Immature natural killer cell (primary cell): ENCODE measurements around the gene SOX9. TPM values are rescaled to one million over a fixed set of nuclear protein-coding genes. Genes with fewer than 3 reads are reported as not detected.
A peak's percentile ranks its signal among the peaks of the same experiment; 100 is the strongest.

Experiments used
- DNase-seq, 3 donors: peaks; one replicate each; pipeline ENCODE4 v3.0.0; 2022; ENCODE audit warnings: mixed read lengths in 1 of 3
- H3K27ac Mint-ChIP-seq, 6 donors: one replicate each; pipeline ENCODE4 v1.8.0; 2020; ENCODE audit warnings: mixed read lengths in 6 of 6, mild to moderate bottlenecking in 5 of 6, inconsistent platforms in 4 of 6, moderate library complexity in 3 of 6
- H3K27me3 Mint-ChIP-seq, 3 donors: one replicate each; pipeline ENCODE4 v1.8.0; 2020 to 2021; ENCODE audit warnings: low read depth in 3 of 3, mild to moderate bottlenecking in 3 of 3, mixed read lengths in 3 of 3, moderate library complexity in 3 of 3, inconsistent platforms in 1 of 3
- H3K36me3 Mint-ChIP-seq, 3 donors: one replicate each; pipeline ENCODE4 v1.8.0; 2020; ENCODE audit warnings: mixed read lengths in 3 of 3, inconsistent platforms in 2 of 3, mild to moderate bottlenecking in 2 of 3
- H3K4me1 Mint-ChIP-seq, 2 donors: one replicate each; pipeline ENCODE4 v1.8.0; 2020; ENCODE audit warnings: inconsistent platforms in 2 of 2, mild to moderate bottlenecking in 2 of 2, mixed read lengths in 2 of 2, moderate library complexity in 1 of 2
- H3K4me3 Mint-ChIP-seq, 5 donors: one replicate each; pipeline ENCODE4 v1.8.0; 2020; ENCODE audit warnings: mild to moderate bottlenecking in 5 of 5, mixed read lengths in 5 of 5, inconsistent platforms in 3 of 5, moderate library complexity in 3 of 5
- H3K9me3 Mint-ChIP-seq, 6 donors: one replicate each; pipeline ENCODE4 v1.8.0; 2020; ENCODE audit warnings: mild to moderate bottlenecking in 6 of 6, mixed read lengths in 6 of 6, inconsistent platforms in 4 of 6, moderate library complexity in 3 of 6
- polyA plus RNA-seq, 3 donors: library from polyadenylated mRNA; unstranded; fragments of 300-500 nt; fragmentation: Illumina TruSeq; gene quantifications; one replicate each; pipeline ENCODE4 v1.2.3, GENCODE V29; 2021

Gene SOX9
- polyA plus RNA-seq, 3 donors from 2014 or later, result not detected

- peaks cover 0 to under 1% of the 10 kb centered on the region in 2 donors for H3K4me1 Mint-ChIP-seq
- H3K27me3 Mint-ChIP-seq, result peaks cover 14 to 39% (median 16%) of the 10 kb centered on the region in 3 donors
- no peaks in the 10 kb centered on the region for H3K36me3 Mint-ChIP-seq
Observed at GRCh38 chr17:72116661-72117521, 3.9 kb upstream of the SOX9 start.

GRCh38 chr17:72117535-72118334 lies 3.1 kb upstream of the SOX9 start:
- Mint-ChIP-seq H3K36me3 (no peaks in the 10 kb centered on the region), H3K4me3 (no peak overlapping the region), H3K27ac (no peak overlapping the region), H3K9me3 (peaks cover 0 to 13% (median 0%) of the 10 kb centered on the region in 6 donors), H3K27me3 (peaks cover 14 to 39% (median 17%) of the 10 kb centered on the region in 3 donors), H3K4me1 (peaks cover 0 to 1% of the 10 kb centered on the region in 2 donors)
- no peak for DNase-seq

More at GRCh38 chr17:72116661-72117521, 3.9 kb upstream of the SOX9 start:
- Mint-ChIP-seq H3K27ac (no peak overlapping the region), H3K4me3 (no peak overlapping the region), H3K9me3 (peaks cover 0 to 13% (median 0%) of the 10 kb centered on the region in 6 donors)
- no peak for DNase-seq

GRCh38 chr17:72118335-72119076 lies 2.3 kb upstream of the SOX9 start:
- Mint-ChIP-seq H3K27ac (no peak overlapping the region), H3K36me3 (no peaks in the 10 kb centered on the region), H3K4me3 (no peak overlapping the region), H3K9me3 (peaks cover 0 to 18% (median 1%) of the 10 kb centered on the region in 6 donors), H3K27me3 (peaks cover 18 to 43% (median 20%) of the 10 kb centered on the region in 3 donors), H3K4me1 (peaks cover 0 to 1% of the 10 kb centered on the region in 2 donors)
- DNase-seq, result peak in 1 of 3 donors; percentile 2

GRCh38 chr17:72119077-72119872 lies 1.5 kb upstream of the SOX9 start:
- Mint-ChIP-seq H3K27ac (no peak overlapping the region), H3K9me3 (peaks cover 0 to 22% (median 3%) of the 10 kb centered on the region in 6 donors), H3K27me3 (peaks cover 21 to 42% (median 23%) of the 10 kb centered on the region in 3 donors), H3K4me1 (peaks cover 0 to 1% of the 10 kb centered on the region in 2 donors), H3K36me3 (peaks cover 0 to 3% (median 0%) of the 10 kb centered on the region in 3 donors), H3K4me3 (no peak overlapping the region)
- no peak for DNase-seq

GRCh38 chr17:72119873-72120641 lies 763 bp upstream of the SOX9 start:
- Mint-ChIP-seq H3K4me3 (no peak overlapping the region), H3K36me3 (peaks cover 0 to 5% (median 0%) of the 10 kb centered on the region in 3 donors), H3K4me1 (peaks cover 0 to 1% of the 10 kb centered on the region in 2 donors), H3K9me3 (peaks cover 0 to 25% (median 4%) of the 10 kb centered on the region in 6 donors), H3K27ac (no peak overlapping the region), H3K27me3 (peaks cover 26 to 42% (median 27%) of the 10 kb centered on the region in 3 donors)
- no peak for DNase-seq

GRCh38 chr17:72121164-72122009 lies 567 bp downstream of the SOX9 start:
- Mint-ChIP-seq H3K9me3 (peaks cover 0 to 23% (median 4%) of the 10 kb centered on the region in 6 donors), H3K4me3 (no peak overlapping the region), H3K27ac (no peak overlapping the region), H3K27me3 (peaks cover 23 to 36% (median 29%) of the 10 kb centered on the region in 3 donors), H3K4me1 (peaks cover 0 to 1% of the 10 kb centered on the region in 2 donors), H3K36me3 (peaks cover 0 to 5% (median 0%) of the 10 kb centered on the region in 3 donors)
- DNase-seq, result no peak

GRCh38 chr17:72122010-72122764 lies 1.4 kb downstream of the SOX9 start:
- DNase-seq, result no peak
- Mint-ChIP-seq H3K27me3 (peaks cover 22 to 33% (median 29%) of the 10 kb centered on the region in 3 donors), H3K9me3 (peaks cover 0 to 21% (median 4%) of the 10 kb centered on the region in 6 donors), H3K4me3 (no peak overlapping the region), H3K27ac (no peak overlapping the region), H3K36me3 (peaks cover 0 to 5% (median 0%) of the 10 kb centered on the region in 3 donors), H3K4me1 (peaks cover 0 to 1% of the 10 kb centered on the region in 2 donors)

GRCh38 chr17:72122765-72123529 lies 2.1 kb downstream of the SOX9 start:
- H3K36me3 Mint-ChIP-seq, result peaks cover 0 to 5% (median 0%) of the 10 kb centered on the region in 3 donors
- peaks cover 0 to 21% (median 5%) of the 10 kb centered on the region in 6 donors for H3K9me3 Mint-ChIP-seq
- no peak overlapping the region for H3K27ac Mint-ChIP-seq
- DNase-seq, result no peak
- peak overlapping the region in 1 of 5 donors; percentile 25 for H3K4me3 Mint-ChIP-seq
- peaks cover 0 to 1% of the 10 kb centered on the region in 2 donors for H3K4me1 Mint-ChIP-seq
- peaks cover 21 to 34% (median 32%) of the 10 kb centered on the region in 3 donors for H3K27me3 Mint-ChIP-seq

- Mint-ChIP-seq H3K27ac (no peak overlapping the region), H3K36me3 (peaks cover 0 to 5% (median 0%) of the 10 kb centered on the region in 3 donors), H3K4me1 (peaks cover 0 to 1% of the 10 kb centered on the region in 2 donors), H3K9me3 (peaks cover 0 to 19% (median 5%) of the 10 kb centered on the region in 6 donors), H3K4me3 (no peak overlapping the region), H3K27me3 (peaks cover 16 to 30% (median 28%) of the 10 kb centered on the region in 3 donors)
- no peak for DNase-seq
Observed at GRCh38 chr17:72123530-72124437, 3.0 kb downstream of the SOX9 start.
